NB4 (cell line): ENCODE data around the gene INVS.

ENCODE experiments used
- CTCF ChIP-seq: IDR thresholded peaks from one replicate; pipeline ENCODE4 v1.5.1; 2012; ENCODE audit warnings: low read depth, low read length
- POLR2A ChIP-seq: IDR thresholded peaks from 2 replicates; pipeline ENCODE4 v1.6.1; 2011; ENCODE audit warnings: mild to moderate bottlenecking; ENCODE audit not compliant: insufficient read length; ENCODE audit errors: extremely low read depth

- no peak for TF ChIP-seq CTCF
- no peak for TF ChIP-seq POLR2A
Observed at GRCh38 chr9:100206899-100207298, 107.9 kb downstream of the INVS start.
